GM12878 (cell line): ENCODE data around the gene LMTK2. TPM values are rescaled to one million over a fixed set of nuclear protein-coding genes. Genes with fewer than 3 reads are reported as not detected.

Experiments
- ATAC-seq: fragments of 200-7000 bp; cut with Tn5 transposase; 3 replicates; pipeline ENCODE4 v1.9.1; 2020; ENCODE audit warnings: mild to moderate bottlenecking, moderate library complexity
- BruUV-seq: library from RNA; stranded (reverse); fragments of 400-500 nt; replicated peaks from 2 replicates; lab custom pipeline; 2021; lab: Mats Ljungman, UMichigan
- CTCF ChIA-PET: fragments of 300-600 bp; sonication (Branson Sonifier 250); formaldehyde crosslinking; extraction: SDS; loops from one replicate; lab custom pipeline; 2021; ENCODE audit warnings: inconsistent platforms; lab: Yijun Ruan, JAX
- POLR2A ChIA-PET: fragments of 350-600 bp; formaldehyde crosslinking; extraction: SDS; loops from one replicate; lab custom pipeline; 2021; ENCODE audit warnings: inconsistent platforms; lab: Charles Lee
- RAD21 ChIA-PET: fragments of 300-600 bp; sonication (Branson Sonifier 250); formaldehyde crosslinking; loops from one replicate; lab custom pipeline; 2023; ENCODE audit warnings: antibody characterized with exemption; ENCODE audit not compliant: unreplicated experiment; lab: Charles Lee
- SMC1A ChIA-PET: fragments of 300-600 bp; sonication (Branson Sonifier 250); formaldehyde crosslinking; loops from one replicate; lab custom pipeline; 2023; ENCODE audit not compliant: unreplicated experiment, uncharacterized antibody; lab: Charles Lee
- DNase-seq: peaks from one replicate; pipeline ENCODE4 v3.0.0-alpha.2; 2011; ENCODE audit warnings: low read depth, low spot score
- FAIRE-seq: peaks from 3 replicates; lab custom pipeline; 2011; peaks lifted over from hg19 to GRCh38; lab: Jason Lieb, UNC
- H2AFZ ChIP-seq: 2 replicates; pipeline ENCODE4 v1.6.0; 2011; ENCODE audit warnings: low read depth, low read length, control low read depth; ENCODE audit not compliant: control insufficient read depth
- H3K27ac ChIP-seq: 2 replicates; pipeline ENCODE4 v1.5.1; 2011; ENCODE audit warnings: control low read depth; ENCODE audit not compliant: control insufficient read depth, insufficient read depth
- H3K27me3 ChIP-seq, 2 experiments: replicated peaks in 1 of 2; 2 replicates each; pipeline versions ENCODE4 v1.6.0 to v1.6.1; 2011; ENCODE audit warnings: low read length in 1 of 2; ENCODE audit not compliant: control insufficient read depth in 2 of 2, insufficient read depth in 2 of 2
- H3K36me3 ChIP-seq, 2 experiments: 2 replicates each; pipeline ENCODE4 v1.5.1; 2011; ENCODE audit warnings: low read length in 1 of 2; ENCODE audit not compliant: control insufficient read depth in 2 of 2, insufficient read depth in 2 of 2
- H3K4me1 ChIP-seq: 2 replicates; pipeline ENCODE4 v1.6.1; 2011; ENCODE audit warnings: mild to moderate bottlenecking, low read length, moderate library complexity, mixed read lengths; ENCODE audit not compliant: control insufficient read depth, insufficient read depth
- H3K4me2 ChIP-seq: 2 replicates; pipeline ENCODE4 v1.6.0; 2011; ENCODE audit warnings: control low read depth; ENCODE audit not compliant: control insufficient read depth, insufficient read depth
- H3K4me3 ChIP-seq: fragments of 200-600 bp; sonication (generic); 2 replicates; pipeline ENCODE4 v1.5.1; 2016
- H3K79me2 ChIP-seq: 2 replicates; pipeline ENCODE4 v1.6.0; 2011; ENCODE audit warnings: low read length; ENCODE audit not compliant: control insufficient read depth, insufficient read depth
- H3K9ac ChIP-seq: 2 replicates; pipeline ENCODE4 v1.8.0; 2011; ENCODE audit warnings: low read length, control low read depth, mixed read lengths; ENCODE audit not compliant: control insufficient read depth, insufficient read depth
- H3K9me3 ChIP-seq: replicated peaks from 3 replicates; pipeline ENCODE4 v1.5.1; 2011; ENCODE audit warnings: mild to moderate bottlenecking, low read length; ENCODE audit not compliant: control insufficient read depth, insufficient read depth
- H4K20me1 ChIP-seq: 2 replicates; pipeline ENCODE4 v1.6.0; 2011; ENCODE audit not compliant: control insufficient read depth, insufficient read depth
- BACH1 ChIP-seq: fragments of 450-650 bp; IDR thresholded peaks from 2 replicates; pipeline ENCODE4 v1.6.1; 2017; ENCODE audit warnings: mild to moderate bottlenecking, borderline replicate concordance
- BMI1 ChIP-seq: fragments of 450-650 bp; IDR thresholded peaks from 2 replicates; pipeline ENCODE4 v1.6.1; 2016; ENCODE audit warnings: mild to moderate bottlenecking, moderate library complexity, borderline replicate concordance
- CHD2 ChIP-seq: IDR thresholded peaks from 2 replicates; pipeline ENCODE4 v1.6.1; 2011; ENCODE audit warnings: low read depth, low read length, improper control_type of control experiment, borderline replicate concordance
- ELK1 ChIP-seq: IDR thresholded peaks from 2 replicates; pipeline ENCODE4 v1.6.1; 2012; ENCODE audit warnings: low read depth, low read length, improper control_type of control experiment
- FOXM1 ChIP-seq: IDR thresholded peaks from 2 replicates; pipeline ENCODE4 v1.6.1; 2012; ENCODE audit warnings: low read depth, mild to moderate bottlenecking, inconsistent platforms, low read length, moderate library complexity
- HDGF ChIP-seq: fragments of 450-650 bp; IDR thresholded peaks from 2 replicates; pipeline ENCODE4 v1.6.1; 2016; ENCODE audit warnings: antibody characterized with exemption
- IRF5 ChIP-seq: fragments of 450-650 bp; IDR thresholded peaks from 2 replicates; pipeline ENCODE4 v1.6.1; 2017; ENCODE audit warnings: borderline replicate concordance
- MEF2A ChIP-seq: IDR thresholded peaks from 2 replicates; pipeline ENCODE4 v1.6.1; 2011; ENCODE audit warnings: low read depth, mild to moderate bottlenecking, low read length, moderate library complexity; ENCODE audit not compliant: insufficient read depth
- NR2C1 ChIP-seq: fragments of 450-650 bp; IDR thresholded peaks from 2 replicates; pipeline ENCODE4 v1.6.1; 2017; ENCODE audit warnings: antibody characterized with exemption, mild to moderate bottlenecking, moderate library complexity
- RAD21 ChIP-seq: IDR thresholded peaks from 2 replicates; pipeline ENCODE4 v1.6.1; 2011; ENCODE audit warnings: mild to moderate bottlenecking, low read depth, low read length, moderate library complexity; ENCODE audit not compliant: insufficient read depth
- WGBS: methylation state at CpG from one replicate; pipeline ENCODE4 v1.1.6; 2016; ENCODE audit warnings: low lambda C conversion rate; ENCODE audit not compliant: insufficient replicate concordance, insufficient coverage; ENCODE audit errors: missing lambda C conversion rate; 5-methylcytosine and 5-hydroxymethylcytosine counted together
- in situ Hi-C: fragments of 300-500 bp; cut with MboI; formaldehyde crosslinking; loops from 9 replicates; pipeline ENCODE4 v1.14.3; 2018; ENCODE audit warnings: mixed read lengths
- intact Hi-C: fragments of 100-400 bp; cut with micrococcal nuclease; formaldehyde crosslinking; loops from one replicate; pipeline ENCODE4 v1.14.2; 2022; ENCODE audit not compliant: unreplicated experiment
- polyA plus RNA-seq, 11 experiments: library from polyadenylated mRNA; depleted of rRNA in 4 of 11; unstranded in 6 of 11; stranded (reverse) in 5 of 11; fragments of >200 nt; fragmentation: Nextera tagmentation in 4 of 11; fragmentation: Illumina TruSeq in 1 of 11; extraction: Ambion mirVana in 4 of 11; extraction: Trizol in 1 of 11; gene quantifications; 1 replicate in 1 of 11; 2 replicates in 10 of 11; pipeline versions ENCODE4 v1.2.1 to v1.2.3, GENCODE V29; 2011 to 2016; ENCODE audit warnings: inconsistent platforms in 2 of 11, missing spikeins in 2 of 11, low read depth in 1 of 11
- total RNA-seq, 4 experiments: library from RNA; depleted of rRNA in 3 of 4; stranded (reverse); fragments of >200 nt in 3 of 4; fragmentation: Illumina TruSeq in 1 of 4; extraction: Trizol in 1 of 4; gene quantifications; 2 replicates each; pipeline versions ENCODE4 v1.2.1 to v1.2.3, GENCODE V29; 2013 to 2021

The LMTK2 gene
- total and polyA plus RNA-seq, 10 of the 15 experiments (the other 5 are each of a cell fraction or from before 2014, with no cell fraction given): 0.68 to 8.7 (median 4.6) TPM

GRCh38 chr7:98088109-98088508, 18.6 kb upstream of the LMTK2 start (continued):
- TF ChIP-seq RAD21: no peak

- no TSS peak for BruUV-seq
- CTCF ChIA-PET: interaction anchor here (0.7 kb wide), 1 partner anchor 10 kb away, joined by 3 read pairs; no protein-coding TSS in a partner anchor
These were observed 16.5 kb upstream of the LMTK2 start for GRCh38 chr7:98090116-98090515.

More at GRCh38 chr7:98090116-98090515, 16.5 kb upstream of the LMTK2 start:
- Histone ChIP-seq H3K27me3 (no peaks in the 10 kb centered on the region; a peak in 1 of 4 replicates), H3K4me2 (no peak overlapping the region), H3K79me2 (no peaks in the 10 kb centered on the region), H3K27ac (no peak overlapping the region), H3K4me1 (no peaks in the 10 kb centered on the region), H4K20me1 (no peaks in the 10 kb centered on the region), H3K36me3 (no peaks in the 10 kb centered on the region), H3K9ac (no peak overlapping the region), H3K4me3 (no peak overlapping the region), H3K9me3 (no peaks in the 10 kb centered on the region), H2AFZ (no peak overlapping the region)
- ChIA-PET SMC1A (no interaction called here), POLR2A (no interaction called here), RAD21 (no interaction called here)
- TF ChIP-seq ELK1: no peak
- no peak for TF ChIP-seq FOXM1
- no peak for TF ChIP-seq CHD2
- no peak for TF ChIP-seq HDGF
- TF ChIP-seq MEF2A: no peak
- no peak for TF ChIP-seq BACH1
- TF ChIP-seq NR2C1: no peak
- no peak for TF ChIP-seq BMI1
- TF ChIP-seq IRF5: no peak
- intact Hi-C loops (no loop called here), in situ Hi-C loops (no loop called here)
- DNase-seq (no peak), FAIRE-seq (no peak), ATAC-seq (no peak)
- WGBS: 0% methylated on average over 3 of the region's 4 CpGs
